A172 (cell line): ENCODE data around the gene CHCHD1. TPM values are rescaled to one million over a fixed set of nuclear protein-coding genes. Genes with fewer than 3 reads are reported as not detected.

ENCODE experiments used
- total RNA-seq: library from RNA; depleted of rRNA; stranded (reverse); fragments of >200 nt; shearing (Covaris generic); gene quantifications from 2 replicates; pipeline ENCODE4 v1.2.3, GENCODE V29; 2014; rRNA removed

The CHCHD1 gene
- total RNA-seq, 1 experiment from 2014 or later = 90.0 TPM

Other genes with a start within 250 kb of the CHCHD1 start
- gene USP54, start 190.7 kb upstream of the CHCHD1 start, total RNA-seq = 28.7 and 32.3 TPM in 2 replicates
- 1.1 TPM in 1 of 2 replicates, not detected in the other for gene MYOZ1, start 140.6 kb upstream of the CHCHD1 start, total RNA-seq
- 0.14 TPM in 1 of 2 replicates, not detected in the other for gene SYNPO2L, start 126.0 kb upstream of the CHCHD1 start, total RNA-seq
- gene AGAP5, start 83.9 kb upstream of the CHCHD1 start, total RNA-seq = 2.2 and 3.2 TPM in 2 replicates
- gene SEC24C, start 37.7 kb upstream of the CHCHD1 start, total RNA-seq = 79.0 and 83.2 TPM in 2 replicates
- 32.3 and 47.9 TPM in 2 replicates for gene ZSWIM8, start 3.6 kb downstream of the CHCHD1 start, total RNA-seq
- gene NDST2, start 29.6 kb downstream of the CHCHD1 start, total RNA-seq = 12.2 and 13.5 TPM in 2 replicates
- 36.6 and 38.5 TPM in 2 replicates for gene CAMK2G, start 92.5 kb downstream of the CHCHD1 start, total RNA-seq
- gene PLAU, start 129.1 kb downstream of the CHCHD1 start, total RNA-seq = 6.7 and 8.9 TPM in 2 replicates
- 142 and 146 TPM in 2 replicates for gene VCL, start 216.1 kb downstream of the CHCHD1 start, total RNA-seq